ENCODE results near the gene DGKG. TPM values are rescaled to one million over a fixed set of nuclear protein-coding genes. Genes with fewer than 3 reads are reported as not detected.
A peak's percentile ranks its signal among the peaks of the same experiment; 100 is the strongest.

DGKG gene
- total RNA-seq (1 to 10 TPM; 2.1 to 7.8 TPM), polyA plus RNA-seq (1 to 10 TPM in 1 of 2 donors, under 1 TPM in 1; 0.84 to 1.2 TPM)

- H3K27ac ChIP-seq (ENCODE audit: low read depth in 1 of 2, low read length in 2 of 2) = no peak within 1 kb of the TSS
Measured at GRCh38 chr3:186361762-186362536, at the start of gene DGKG. TSS of gene DGKG (minus strand) at chr3:186362234. CDS start at chr3:186320459, 41,775 bp downstream.

GRCh38 chr3:186411089-186411488, 49.1 kb upstream of the DGKG start:
- Histone ChIP-seq H3K27ac (ENCODE audit: low read depth in 1 of 2, low read length in 2 of 2) (no peak overlapping the region), H3K36me3 (ENCODE audit: control insufficient read depth in 4 of 4, insufficient read depth in 3 of 4, low read depth in 1 of 4, low read length in 3 of 4) (no peaks in the 10 kb centered on the region), H3K27me3 (ENCODE audit: control insufficient read depth in 4 of 4, insufficient read depth in 4 of 4, low read length in 3 of 4) (no peaks in the 10 kb centered on the region), H3K4me3 (ENCODE audit: low read depth in 1 of 3, low read length in 3 of 3) (no peak overlapping the region), H3K9ac (ENCODE audit: low read depth in 1 of 2, low read length in 2 of 2) (no peak overlapping the region), H3K4me1 (ENCODE audit: control insufficient read depth in 4 of 4, insufficient read depth in 4 of 4, low read length in 3 of 4) (peaks cover 4 to 17% (median 12%) of the 10 kb centered on the region in 4 donors), H3K9me3 (ENCODE audit: control insufficient read depth in 4 of 4, low read length in 3 of 4) (no peaks in the 10 kb centered on the region)
- TF ChIP-seq FOXA1 (IDR thresholded peaks at IDR 0.05) (no peak), ZBTB33 (IDR thresholded peaks at IDR 0.05) (no peak), HNF4A (conservative IDR thresholded peaks at IDR 0.05) (no peak)
- 96% methylated on average over 2 of the region's 2 CpGs for WGBS
- no peak for DNase-seq (ENCODE audit: low spot score)

More at GRCh38 chr3:186361762-186362536, at the start of gene DGKG:
- H3K9me3 ChIP-seq (ENCODE audit: control insufficient read depth in 4 of 4, low read length in 3 of 4) = no peaks in the 10 kb centered on the region
- 2% methylated on average over 62 of the region's 62 CpGs for WGBS
- peak within 1 kb of the TSS in 2 of 3 donors; percentile 27 to 53 for H3K4me3 ChIP-seq (ENCODE audit: low read depth in 1 of 3, low read length in 3 of 3)
- no peak within 1 kb of the TSS for H3K9ac ChIP-seq (ENCODE audit: low read depth in 1 of 2, low read length in 2 of 2)
- no peak for DNase-seq (ENCODE audit: low spot score)
- no peak for TF ChIP-seq JUND (IDR thresholded peaks at IDR 0.05)
- H3K4me1 ChIP-seq (ENCODE audit: control insufficient read depth in 4 of 4, insufficient read depth in 4 of 4, low read length in 3 of 4) = peaks cover 0 to 9% (median 4%) of the 10 kb centered on the region in 4 donors
- no peaks in the 10 kb centered on the region for H3K36me3 ChIP-seq (ENCODE audit: control insufficient read depth in 4 of 4, insufficient read depth in 3 of 4, low read depth in 1 of 4, low read length in 3 of 4)
- H3K27me3 ChIP-seq (ENCODE audit: control insufficient read depth in 4 of 4, insufficient read depth in 4 of 4, low read length in 3 of 4) = peaks cover 0 to 14% (median 0%) of the 10 kb centered on the region in 4 donors

DNA sequence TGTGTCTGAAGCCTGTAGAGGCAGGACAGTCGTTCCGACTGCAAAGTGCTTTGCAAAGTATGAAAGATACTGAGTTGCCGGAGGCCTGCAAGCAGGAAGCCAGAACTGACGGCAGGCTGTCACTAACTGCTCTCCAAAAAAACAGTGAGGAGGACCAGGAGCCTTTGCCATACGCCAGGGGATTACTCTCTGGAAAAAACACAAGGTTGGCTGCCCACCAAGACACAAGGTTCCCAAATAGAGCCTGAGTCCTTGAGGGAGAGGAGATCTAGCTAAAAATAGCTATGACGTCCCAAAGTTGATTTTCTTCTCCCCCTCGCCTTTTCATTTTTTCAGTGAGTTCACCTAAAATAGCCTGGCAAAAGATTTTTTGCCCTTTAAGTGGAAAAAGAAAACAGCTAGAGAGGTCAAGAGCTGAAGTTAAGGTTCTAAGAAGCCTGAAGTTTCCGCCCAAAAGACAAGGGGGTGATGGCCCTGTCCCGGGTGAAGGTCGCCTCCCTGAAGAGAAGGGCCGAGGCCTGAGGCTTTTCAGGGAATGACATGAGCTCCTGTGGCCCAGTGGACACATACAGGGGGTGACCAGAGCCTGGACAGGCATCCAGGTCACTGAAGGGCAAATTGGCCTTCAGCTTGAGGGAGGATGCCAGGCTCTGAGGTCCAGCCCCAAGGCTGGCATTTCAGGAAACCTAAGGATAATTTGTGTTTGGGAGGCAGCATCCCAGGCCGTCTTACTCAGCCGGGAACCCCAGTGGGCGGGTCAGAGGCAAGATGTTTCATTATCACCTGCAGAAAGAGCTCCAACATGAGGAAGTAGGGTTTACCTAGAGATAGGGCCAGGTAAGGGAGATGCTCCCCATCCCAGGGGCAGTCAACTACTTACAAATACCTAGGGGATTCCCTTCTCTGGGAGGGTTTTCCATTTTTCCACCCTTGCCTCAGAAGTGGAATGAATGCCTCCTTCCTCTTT, 44.9 kb upstream of the DGKG start:
- Histone ChIP-seq H3K36me3 (ENCODE audit: control insufficient read depth in 4 of 4, insufficient read depth in 3 of 4, low read depth in 1 of 4, low read length in 3 of 4) (no peaks in the 10 kb centered on the region), H3K27me3 (ENCODE audit: control insufficient read depth in 4 of 4, insufficient read depth in 4 of 4, low read length in 3 of 4) (no peaks in the 10 kb centered on the region), H3K9ac (ENCODE audit: low read depth in 1 of 2, low read length in 2 of 2) (no peak overlapping the region), H3K4me1 (ENCODE audit: control insufficient read depth in 4 of 4, insufficient read depth in 4 of 4, low read length in 3 of 4) (no peaks in the 10 kb centered on the region), H3K27ac (ENCODE audit: low read depth in 1 of 2, low read length in 2 of 2) (no peak overlapping the region), H3K4me3 (ENCODE audit: low read depth in 1 of 3, low read length in 3 of 3) (no peak overlapping the region), H3K9me3 (ENCODE audit: control insufficient read depth in 4 of 4, low read length in 3 of 4) (no peaks in the 10 kb centered on the region)
- WGBS = 79% methylated on average over 14 of the region's 14 CpGs
- DNase-seq (ENCODE audit: low spot score) = no peak
- TF ChIP-seq TAF1 (conservative IDR thresholded peaks at IDR 0.05) (no peak), ZBTB33 (IDR thresholded peaks at IDR 0.05) (no peak), JUND (IDR thresholded peaks at IDR 0.05) (no peak), MAX (IDR thresholded peaks at IDR 0.05) (no peak), YY1 (IDR thresholded peaks at IDR 0.05) (no peak), NR2F2 (IDR thresholded peaks at IDR 0.05) (peak; percentile 98), RAD21 (IDR thresholded peaks at IDR 0.05) (peak in 1 of 2 donors; percentile 35), GABPA (IDR thresholded peaks at IDR 0.05 in 1 of 2, conservative IDR thresholded peaks at IDR 0.05 in 1 of 2) (no peak), FOXA1 (IDR thresholded peaks at IDR 0.05) (no peak), FOXA2 (IDR thresholded peaks at IDR 0.05) (no peak)
- TF ChIP-seq, protein P1, sequence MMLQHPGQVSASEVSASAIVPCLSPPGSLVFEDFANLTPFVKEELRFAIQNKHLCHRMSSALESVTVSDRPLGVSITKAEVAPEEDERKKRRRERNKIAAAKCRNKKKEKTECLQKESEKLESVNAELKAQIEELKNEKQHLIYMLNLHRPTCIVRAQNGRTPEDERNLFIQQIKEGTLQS (IDR thresholded peaks at IDR 0.05) = no peak
- TF ChIP-seq, protein P2, sequence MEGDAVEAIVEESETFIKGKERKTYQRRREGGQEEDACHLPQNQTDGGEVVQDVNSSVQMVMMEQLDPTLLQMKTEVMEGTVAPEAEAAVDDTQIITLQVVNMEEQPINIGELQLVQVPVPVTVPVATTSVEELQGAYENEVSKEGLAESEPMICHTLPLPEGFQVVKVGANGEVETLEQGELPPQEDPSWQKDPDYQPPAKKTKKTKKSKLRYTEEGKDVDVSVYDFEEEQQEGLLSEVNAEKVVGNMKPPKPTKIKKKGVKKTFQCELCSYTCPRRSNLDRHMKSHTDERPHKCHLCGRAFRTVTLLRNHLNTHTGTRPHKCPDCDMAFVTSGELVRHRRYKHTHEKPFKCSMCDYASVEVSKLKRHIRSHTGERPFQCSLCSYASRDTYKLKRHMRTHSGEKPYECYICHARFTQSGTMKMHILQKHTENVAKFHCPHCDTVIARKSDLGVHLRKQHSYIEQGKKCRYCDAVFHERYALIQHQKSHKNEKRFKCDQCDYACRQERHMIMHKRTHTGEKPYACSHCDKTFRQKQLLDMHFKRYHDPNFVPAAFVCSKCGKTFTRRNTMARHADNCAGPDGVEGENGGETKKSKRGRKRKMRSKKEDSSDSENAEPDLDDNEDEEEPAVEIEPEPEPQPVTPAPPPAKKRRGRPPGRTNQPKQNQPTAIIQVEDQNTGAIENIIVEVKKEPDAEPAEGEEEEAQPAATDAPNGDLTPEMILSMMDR (IDR thresholded peaks at IDR 0.05; ENCODE audit: low read depth, low read length, missing input control) = no peak

All from liver (tissue), 9 donors.